HCT116 (cell line): ENCODE data around the gene S1PR2. TPM values are rescaled to one million over a fixed set of nuclear protein-coding genes. Genes with fewer than 3 reads are reported as not detected.

Experiments
- ATAC-seq: fragments of 200-7000 bp; cut with Tn5 transposase; 2 replicates; pipeline ENCODE4 v1.9.1; 2020; ENCODE audit warnings: mild to moderate bottlenecking, moderate library complexity
- Bru-seq: library from RNA; stranded (reverse); fragments of 400-500 nt; gene quantifications from one replicate; lab custom pipeline; 2021; lab: Mats Ljungman, UMichigan
- BruChase-seq, 2 experiments: library from RNA; stranded (reverse); fragments of 400-500 nt; gene quantifications; one replicate each; lab custom pipeline; 2021; lab: Mats Ljungman, UMichigan
- BruUV-seq: library from RNA; stranded (reverse); fragments of 400-500 nt; replicated peaks from 2 replicates; lab custom pipeline; 2021; lab: Mats Ljungman, UMichigan
- CTCF ChIA-PET: fragments of 300-600 bp; sonication (Branson Sonifier 250); formaldehyde crosslinking; loops from one replicate; lab custom pipeline; 2021; ENCODE audit warnings: antibody characterized with exemption; lab: Charles Lee
- POLR2A ChIA-PET: fragments of 300-600, 350-600 bp; sonication (Branson Sonifier 250); formaldehyde crosslinking; loops from one replicate; lab custom pipeline; 2021; ENCODE audit warnings: antibody characterized with exemption; lab: Charles Lee
- RAD21 ChIA-PET, 2 experiments: fragments of 300-600 bp; sonication (Branson Sonifier 250); formaldehyde crosslinking; loops; one replicate each; lab custom pipeline; 2023; ENCODE audit warnings: low total read pairs in 2 of 2; ENCODE audit not compliant: uncharacterized antibody in 2 of 2, unreplicated experiment in 2 of 2, low non-redundant PET in 1 of 2; lab: Charles Lee
- DNase-seq: peaks from one replicate; pipeline ENCODE4 v3.0.0-alpha.2; 2010; ENCODE audit warnings: low read depth, low spot score
- H2AFZ ChIP-seq: fragments of 200-600 bp; shearing (Covaris generic), sonication (generic); 2 replicates; pipeline ENCODE4 v1.6.1; 2017; ENCODE audit warnings: low read depth, mixed run types, mixed read lengths, antibody characterized with exemption, low read length; ENCODE audit not compliant: poor library complexity, severe bottlenecking
- H3K27ac ChIP-seq: 2 replicates; pipeline ENCODE4 v1.5.1; 2012; ENCODE audit warnings: low read depth, low read length
- H3K27me3 ChIP-seq: fragments of 200-600 bp; sonication (generic); 2 replicates; pipeline ENCODE4 v1.6.1; 2016; ENCODE audit warnings: mixed run types, low read length, mixed read lengths; ENCODE audit not compliant: insufficient read depth
- H3K36me3 ChIP-seq, 2 experiments: fragments of 200-500 bp in 1 of 2; fragments of 200-600 bp in 1 of 2; sonication (Bioruptor generic) in 1 of 2; sonication (generic) in 1 of 2; 2 replicates each; pipeline versions ENCODE4 v1.5.1 to v1.6.1; 2014 to 2016; ENCODE audit warnings: low read length in 2 of 2, inconsistent platforms in 1 of 2, mixed read lengths in 1 of 2, mixed run types in 1 of 2; ENCODE audit not compliant: insufficient read depth in 2 of 2, control insufficient read depth in 1 of 2
- H3K4me1 ChIP-seq, 2 experiments: fragments of 200-600 bp in 1 of 2; sonication (generic) in 1 of 2; 2 replicates each; pipeline versions ENCODE4 v1.5.1 to v1.6.1; 2012 to 2017; ENCODE audit warnings: low read length in 2 of 2, inconsistent platforms in 1 of 2, mild to moderate bottlenecking in 1 of 2, mixed read lengths in 1 of 2, mixed run types in 1 of 2, moderate library complexity in 1 of 2; ENCODE audit not compliant: insufficient read depth in 2 of 2, control insufficient read depth in 1 of 2
- H3K4me2 ChIP-seq: fragments of 200-600 bp; sonication (generic); 2 replicates; pipeline ENCODE4 v1.6.1; 2017; ENCODE audit warnings: mixed run types, low read length, mixed read lengths
- H3K4me3 ChIP-seq, 2 experiments: fragments of 200-600 bp in 1 of 2; sonication (generic) in 1 of 2; replicated peaks in 1 of 2; 2 replicates each; pipeline ENCODE4 v1.5.1; 2011 to 2016; ENCODE audit warnings: low read length in 2 of 2, control low read depth in 1 of 2, low read depth in 1 of 2, mild to moderate bottlenecking in 1 of 2, mixed read lengths in 1 of 2, mixed run types in 1 of 2
- H3K79me2 ChIP-seq: fragments of 200-600 bp; sonication (generic); 2 replicates; pipeline ENCODE4 v1.6.1; 2017; ENCODE audit warnings: mild to moderate bottlenecking, mixed run types, low read length, moderate library complexity, mixed read lengths; ENCODE audit not compliant: insufficient read depth
- H3K9ac ChIP-seq: fragments of 200-600 bp; sonication (generic); 2 replicates; pipeline ENCODE4 v1.6.1; 2016; ENCODE audit warnings: low read length, mixed read lengths
- H3K9me2 ChIP-seq: fragments of 200-600 bp; sonication (generic), shearing (Covaris generic); 2 replicates; pipeline ENCODE4 v1.6.1; 2017; ENCODE audit warnings: mixed run types, mild to moderate bottlenecking, moderate library complexity; ENCODE audit not compliant: insufficient read depth
- H3K9me3 ChIP-seq, 2 experiments: fragments of 200-500 bp in 1 of 2; fragments of 200-600 bp in 1 of 2; sonication (Bioruptor generic) in 1 of 2; sonication (generic) in 1 of 2; 2 replicates each; pipeline ENCODE4 v1.6.1; 2014 to 2017; ENCODE audit warnings: low read length in 2 of 2, mixed read lengths in 2 of 2, inconsistent platforms in 1 of 2, low read depth in 1 of 2, mild to moderate bottlenecking in 1 of 2, mixed run types in 1 of 2, moderate library complexity in 1 of 2; ENCODE audit not compliant: control insufficient read depth in 1 of 2, insufficient read depth in 1 of 2
- H4K20me1 ChIP-seq: fragments of 200-600 bp; sonication (generic), shearing (Covaris generic); 2 replicates; pipeline ENCODE4 v1.6.1; 2017; ENCODE audit warnings: mixed run types, mild to moderate bottlenecking, moderate library complexity; ENCODE audit not compliant: insufficient read depth
- POLR2AphosphoS5 ChIP-seq: IDR thresholded peaks from 2 replicates; pipeline ENCODE4 v1.6.1; 2011; ENCODE audit warnings: mild to moderate bottlenecking, low read depth, low read length, moderate library complexity
- TCF7L2 ChIP-seq: IDR thresholded peaks from 2 replicates; pipeline ENCODE4 v1.7.0; 2011; ENCODE audit warnings: borderline replicate concordance, inconsistent platforms; ENCODE audit not compliant: insufficient read depth, insufficient read length; ENCODE audit errors: extremely low read depth
- ZFX ChIP-seq: fragments of 450-650 bp; IDR thresholded peaks from 2 replicates; pipeline ENCODE4 v1.6.1; 2017
- intact Hi-C: fragments of 100-400 bp; cut with micrococcal nuclease; formaldehyde crosslinking; loops from 2 replicates; pipeline ENCODE4 v1.10.0; 2022
- long read RNA-seq: library from polyadenylated mRNA; unstranded; transcript quantifications from one replicate; pipeline ENCODE4 v2.0.0, GENCODE V29; 2021; ENCODE audit not compliant: unreplicated experiment
- polyA plus RNA-seq: library from polyadenylated mRNA; unstranded; fragments of >200 nt; gene quantifications from 2 replicates; pipeline ENCODE4 v1.2.1, GENCODE V29; 2012; ENCODE audit warnings: missing spikeins
- total RNA-seq: library from RNA; stranded (reverse); gene quantifications from one replicate; pipeline ENCODE4 v1.2.1, GENCODE V29; 2021; ENCODE audit not compliant: unreplicated experiment

The S1PR2 gene, protein sequence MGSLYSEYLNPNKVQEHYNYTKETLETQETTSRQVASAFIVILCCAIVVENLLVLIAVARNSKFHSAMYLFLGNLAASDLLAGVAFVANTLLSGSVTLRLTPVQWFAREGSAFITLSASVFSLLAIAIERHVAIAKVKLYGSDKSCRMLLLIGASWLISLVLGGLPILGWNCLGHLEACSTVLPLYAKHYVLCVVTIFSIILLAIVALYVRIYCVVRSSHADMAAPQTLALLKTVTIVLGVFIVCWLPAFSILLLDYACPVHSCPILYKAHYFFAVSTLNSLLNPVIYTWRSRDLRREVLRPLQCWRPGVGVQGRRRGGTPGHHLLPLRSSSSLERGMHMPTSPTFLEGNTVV
- total RNA-seq (6.1 TPM), Bru-seq, nascent RNA (percentile 47 among the genes with signal in this experiment), BruChase-seq, experiment 1, labeled RNA remaining after a 6-hour chase (percentile 59 among the genes with signal in this experiment), BruChase-seq, experiment 2, labeled RNA remaining after a 2-hour chase (percentile 76 among the genes with signal in this experiment)
- polyA plus RNA-seq, result 3.8 and 3.9 TPM in 2 replicates
- long read RNA-seq, partial matches to known transcripts, result 0 of 4 reads
- long read RNA-seq, other reads (novel, unspliced or antisense), result 4 of 4 reads

DNA sequence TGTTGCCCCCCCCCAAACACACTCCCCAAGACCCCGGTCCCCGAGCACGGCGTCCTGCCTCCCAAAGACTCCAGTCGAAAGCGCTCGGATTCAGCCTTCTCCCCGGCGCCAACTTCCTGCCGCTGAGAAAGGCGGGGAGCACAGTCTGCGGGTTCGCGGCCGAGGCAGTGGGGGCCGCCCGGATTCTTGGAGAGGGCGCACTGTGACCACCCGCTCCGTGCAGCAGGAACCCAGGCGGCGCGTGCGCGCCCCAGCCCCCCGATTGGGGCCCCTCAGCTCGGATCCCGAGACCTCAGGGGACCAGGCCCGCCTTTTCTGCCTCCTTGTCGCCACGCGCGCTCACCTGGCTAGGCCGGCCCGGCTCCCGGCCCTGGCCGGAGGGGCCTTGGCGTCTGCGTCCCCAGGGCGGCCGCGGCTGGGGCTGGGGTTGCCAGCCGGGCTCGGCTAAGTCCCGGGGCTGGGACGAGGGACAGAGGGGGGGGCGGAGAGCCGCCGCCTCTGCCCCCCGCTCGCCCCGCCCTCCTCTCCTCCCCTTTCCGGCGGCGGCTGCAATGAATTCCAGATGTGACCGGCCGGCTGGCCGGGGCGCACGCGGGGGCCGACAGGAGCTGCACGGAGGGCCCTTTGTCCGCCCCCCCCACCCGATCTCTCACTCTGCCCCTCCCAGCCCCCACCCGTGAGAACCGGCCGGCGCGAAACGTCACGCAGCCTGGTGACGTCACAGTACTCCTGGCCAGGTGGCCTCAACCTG lies at the start of gene S1PR2:
S1PR2 (minus strand) TSS at position 471 of the 751 bp plus-strand sequence. CDS start 6,426 bp downstream, outside the sequence.
- Histone ChIP-seq H2AFZ (peak within 1 kb of the TSS; percentile 32), H3K4me3 (peak within 1 kb of the TSS; percentile 78 to 83), H3K79me2 (peaks cover 6% of the 10 kb centered on the region; the same call in 1 of the 2 replicates), H3K36me3 (no peaks in the 10 kb centered on the region), H3K4me1 (peaks cover 4 to 32% of the 10 kb centered on the region in 2 experiments; a peak in 3 of 4 replicates), H4K20me1 (no peaks in the 10 kb centered on the region), H3K9ac (peak within 1 kb of the TSS; percentile 95), H3K4me2 (peak within 1 kb of the TSS; percentile 99), H3K27ac (peak within 1 kb of the TSS; percentile 85), H3K9me3 (no peaks in the 10 kb centered on the region), H3K9me2 (no peaks in the 10 kb centered on the region), H3K27me3 (no peaks in the 10 kb centered on the region)
- DNase-seq, result peak; percentile 49
- intact Hi-C loops, result no loop called here
- ATAC-seq, result peak; percentile 84
- no peak for TF ChIP-seq TCF7L2
- TF ChIP-seq ZFX, result peak; percentile 72; the same call in 1 of the 2 replicates
- TF ChIP-seq POLR2AphosphoS5, result peak; percentile 72
- BruUV-seq, result no TSS peak
- ChIA-PET CTCF (no interaction called here), POLR2A (interaction anchor here (1.0 kb wide), 1 partner anchor 28 kb away, joined by 3 read pairs; no protein-coding TSS in a partner anchor), RAD21 (no interaction called here)
